ENCODE measurements around the gene HMGXB3.

GRCh38 chr5:150043657-150044328, 43.3 kb downstream of the HMGXB3 start:
- TF ChIP-seq CTCF (IDR thresholded peaks at IDR 0.05; ENCODE audit: insufficient read depth, low read length) (no peak), POLR2AphosphoS5 (IDR thresholded peaks at IDR 0.05; ENCODE audit: low read depth) (no peak)

Data from HL-60 (cell line).